ENCODE data around the gene OR1J2.

Gene OR1J2

GRCh38 chr9:122510502-122510901 lies at the start of gene OR1J2:
Gene OR1J2 (plus strand): TSS chr9:122510802. CDS start chr9:122510802, 0 bp downstream.
- no peak for DNase-seq (ENCODE audit: low read depth)
- no peak within 1 kb of the TSS for H3K4me3 ChIP-seq (ENCODE audit: low read length)
- no peak for TF ChIP-seq CTCF (conservative IDR thresholded peaks at IDR 0.05; ENCODE audit: low read depth, low read length)

DNA sequence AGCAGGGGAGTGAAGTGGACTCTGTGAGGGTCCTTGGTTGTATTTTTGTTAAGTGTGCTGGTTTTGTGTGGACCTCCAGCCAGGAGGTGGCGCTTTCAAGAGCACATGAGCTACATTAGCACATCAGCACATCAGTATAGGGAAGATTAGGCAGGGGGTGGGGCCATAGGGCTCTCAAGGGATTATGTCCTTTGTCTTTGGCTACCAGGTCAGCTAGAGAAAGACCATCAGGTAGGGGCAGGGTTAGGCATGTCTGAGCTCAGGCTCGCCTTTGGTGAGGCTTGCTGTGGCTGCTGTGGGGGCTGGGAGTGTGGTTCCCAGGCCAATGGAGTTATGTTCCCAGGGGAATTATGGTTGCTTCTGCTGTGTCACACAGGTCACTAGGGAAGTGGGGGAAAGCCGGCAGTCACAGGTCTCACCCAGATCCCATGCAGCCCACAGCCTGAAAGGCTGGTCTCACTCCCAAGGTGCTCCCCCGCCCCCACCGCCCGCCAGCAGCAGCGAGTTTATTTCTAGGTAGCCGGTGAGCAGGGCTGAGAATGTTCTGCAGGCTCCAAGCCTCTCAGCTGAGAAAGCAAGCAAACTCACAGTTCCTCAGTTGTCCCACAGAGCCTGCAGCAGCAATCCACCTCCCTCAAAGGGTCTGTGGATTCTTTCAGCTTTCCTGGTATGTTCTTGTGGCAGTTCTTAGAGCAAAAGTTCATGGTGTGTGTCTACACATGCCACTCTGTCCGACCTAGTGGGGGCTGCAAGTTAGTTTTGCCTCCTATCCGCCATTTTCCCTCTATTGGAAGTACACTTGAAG lies 46.6 kb upstream of the OR1J2 start:
- TF ChIP-seq CTCF (conservative IDR thresholded peaks at IDR 0.05; ENCODE audit: low read depth, low read length) = peak; percentile 30
- H3K4me3 ChIP-seq (ENCODE audit: low read length) = no peak overlapping the region
- no peak for DNase-seq (ENCODE audit: low read depth)

DNA sequence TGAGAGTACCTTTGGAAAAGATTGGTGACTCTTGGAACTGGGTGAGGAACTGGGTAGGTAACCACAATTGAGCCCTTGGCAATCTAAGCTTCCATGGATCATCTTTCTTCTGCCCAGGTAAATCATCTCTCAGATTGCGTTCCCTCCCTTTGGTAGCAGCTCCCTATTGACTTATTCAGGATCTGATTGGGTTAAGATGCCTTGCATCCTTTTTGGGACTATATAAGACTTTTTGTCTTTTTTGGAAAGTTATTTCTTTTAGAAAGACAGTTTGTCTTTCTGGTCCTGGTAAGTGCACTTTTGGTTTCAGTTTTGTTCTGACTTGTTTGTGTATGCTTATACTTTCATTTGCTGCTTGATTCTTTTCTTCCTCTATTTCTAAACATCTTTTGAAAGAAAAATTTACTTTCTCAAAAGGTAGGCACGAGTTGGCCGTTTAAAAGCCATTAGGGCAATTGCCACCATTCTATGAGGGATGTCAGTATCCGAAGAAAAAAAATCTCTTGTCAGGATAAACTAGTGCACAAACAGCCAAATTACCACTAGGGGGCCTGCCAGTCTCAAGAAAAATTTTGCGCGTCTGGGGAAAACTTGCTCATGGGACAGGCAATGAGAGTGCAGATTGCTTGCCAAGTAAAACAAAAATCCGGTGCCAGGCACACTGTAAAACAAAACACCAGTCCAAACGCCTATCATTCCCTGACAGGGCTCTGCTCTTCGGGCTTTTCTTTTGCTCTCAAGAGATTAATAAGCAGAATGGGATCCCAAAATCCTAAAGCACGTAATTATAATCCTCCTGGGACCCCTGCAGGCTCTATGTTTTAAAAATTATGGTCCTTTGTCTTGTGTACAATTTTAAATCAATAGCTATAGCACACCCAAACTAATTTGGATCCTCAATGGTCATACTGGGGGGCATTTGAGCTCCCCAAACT lies 45.7 kb upstream of the OR1J2 start:
- H3K4me3 ChIP-seq (ENCODE audit: low read length) = no peak overlapping the region
- peak; percentile 79 for DNase-seq (ENCODE audit: low read depth)
- TF ChIP-seq CTCF (conservative IDR thresholded peaks at IDR 0.05; ENCODE audit: low read depth, low read length) = peak; percentile 87

DNA sequence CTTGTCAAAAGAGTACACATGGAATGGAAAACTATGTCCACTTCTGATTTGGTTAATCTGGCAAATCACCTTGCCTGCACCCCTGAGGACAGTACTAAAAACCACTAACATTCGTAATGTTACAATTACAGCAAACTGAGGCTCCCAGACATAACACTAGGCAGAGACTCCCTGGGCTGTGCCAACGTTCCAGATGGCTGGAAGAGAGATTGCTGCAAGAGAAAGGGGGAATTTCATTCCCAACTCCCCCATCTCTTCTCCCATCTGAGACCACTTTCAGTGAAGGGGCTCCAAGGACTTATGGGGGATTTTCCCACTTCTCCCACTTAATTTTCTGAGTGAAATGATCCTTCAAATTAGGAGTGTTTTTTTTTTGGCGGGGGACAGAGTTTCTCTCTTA lies 44.1 kb upstream of the OR1J2 start:
- no peak overlapping the region for H3K4me3 ChIP-seq (ENCODE audit: low read length)
- no peak for DNase-seq (ENCODE audit: low read depth)
- no peak for TF ChIP-seq CTCF (conservative IDR thresholded peaks at IDR 0.05; ENCODE audit: low read depth, low read length)

DNA sequence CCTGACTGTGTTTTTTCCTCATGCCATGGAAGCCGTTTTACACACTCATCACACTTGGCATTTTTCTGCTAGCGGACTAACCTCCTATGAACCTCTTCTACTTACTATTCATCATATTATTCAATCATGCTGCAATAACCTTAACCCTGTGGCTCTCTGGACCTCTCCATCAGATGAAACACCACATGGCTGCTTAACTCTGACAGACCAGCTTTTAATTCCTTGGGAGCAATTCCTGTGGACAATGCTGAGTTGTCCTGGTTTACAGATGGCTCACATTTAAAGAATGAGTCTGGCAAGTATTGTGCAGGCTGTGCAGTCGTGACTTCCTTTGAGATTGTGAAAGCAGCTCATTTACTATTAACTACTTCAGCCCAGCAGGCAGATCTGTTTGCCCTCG lies 41.9 kb upstream of the OR1J2 start:
- no peak overlapping the region for H3K4me3 ChIP-seq (ENCODE audit: low read length)
- no peak for TF ChIP-seq CTCF (conservative IDR thresholded peaks at IDR 0.05; ENCODE audit: low read depth, low read length)
- DNase-seq (ENCODE audit: low read depth) = no peak

DNA sequence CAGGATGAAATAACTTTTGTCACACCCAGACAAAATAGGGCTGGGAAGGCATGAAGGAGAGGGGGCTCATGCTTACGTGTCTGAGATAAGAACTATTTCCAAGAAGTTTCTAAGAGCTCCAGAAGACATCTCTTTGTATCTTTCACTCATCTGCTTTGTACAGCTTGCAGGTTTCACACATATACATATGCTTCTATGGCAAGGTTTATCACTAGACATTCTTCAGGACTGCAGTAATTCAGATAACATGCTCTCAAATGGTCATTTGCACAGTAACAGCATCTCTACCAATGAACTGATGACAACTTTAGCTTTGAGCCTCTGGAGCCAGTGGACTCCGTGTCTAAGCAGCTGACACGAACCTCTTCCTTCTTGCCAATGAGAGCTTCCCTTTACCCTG lies 36.0 kb upstream of the OR1J2 start:
- DNase-seq (ENCODE audit: low read depth) = no peak
- TF ChIP-seq CTCF (conservative IDR thresholded peaks at IDR 0.05; ENCODE audit: low read depth, low read length) = no peak
- no peak overlapping the region for H3K4me3 ChIP-seq (ENCODE audit: low read length)

Data from retinal pigment epithelial cell (primary cell).